Medulla oblongata (tissue), 1 donor: ENCODE results near the gene HSP90B1.

Experiments used
- DNase-seq: peaks from one replicate; pipeline ENCODE4 v3.0.0-alpha.2; 2015; ENCODE audit errors: extremely low spot score

The HSP90B1 gene

GRCh38 chr12:103930034-103930786 lies at the start of gene HSP90B1:
HSP90B1 (plus strand) TSS chr12:103930410; CDS start chr12:103930516, 106 bp downstream.
- DNase-seq, result peak; percentile 100

- no peak for DNase-seq
These were observed 48.9 kb upstream of the HSP90B1 start for GRCh38 chr12:103881261-103881660.

- no peak for DNase-seq
These were observed 47.2 kb upstream of the HSP90B1 start for GRCh38 chr12:103882861-103883596.

- no peak for DNase-seq
These were observed 46.3 kb upstream of the HSP90B1 start for GRCh38 chr12:103883908-103884307.

GRCh38 chr12:103884316-103884715 lies 45.9 kb upstream of the HSP90B1 start:
- DNase-seq, result peak; percentile 40

- no peak for DNase-seq
These were observed 43.9 kb upstream of the HSP90B1 start for GRCh38 chr12:103886195-103886797.

- no peak for DNase-seq
These were observed 42.5 kb upstream of the HSP90B1 start for GRCh38 chr12:103887738-103888137.

GRCh38 chr12:103897316-103897715 lies 32.9 kb upstream of the HSP90B1 start:
- DNase-seq, result no peak

- no peak for DNase-seq
These were observed 28.6 kb upstream of the HSP90B1 start for GRCh38 chr12:103901518-103902173.

- DNase-seq, result no peak
These were observed 26.2 kb upstream of the HSP90B1 start for GRCh38 chr12:103903993-103904392.

- DNase-seq, result no peak
These were observed 24.4 kb upstream of the HSP90B1 start for GRCh38 chr12:103905730-103906349.

GRCh38 chr12:103908246-103908541 lies 22.0 kb upstream of the HSP90B1 start:
- DNase-seq, result no peak

GRCh38 chr12:103908877-103909276 lies 21.3 kb upstream of the HSP90B1 start:
- no peak for DNase-seq

GRCh38 chr12:103909811-103910210 lies 20.4 kb upstream of the HSP90B1 start:
- DNase-seq, result no peak

GRCh38 chr12:103912069-103912468 lies 18.1 kb upstream of the HSP90B1 start:
- no peak for DNase-seq

- no peak for DNase-seq
These were observed 17.1 kb upstream of the HSP90B1 start for GRCh38 chr12:103913100-103913499.

GRCh38 chr12:103915306-103915705 lies 14.9 kb upstream of the HSP90B1 start:
- DNase-seq, result no peak

- DNase-seq, result no peak
These were observed 12.3 kb upstream of the HSP90B1 start for GRCh38 chr12:103917873-103918272.

- DNase-seq, result no peak
These were observed 5.2 kb upstream of the HSP90B1 start for GRCh38 chr12:103924761-103925641.

GRCh38 chr12:103928682-103929045 lies 1.5 kb upstream of the HSP90B1 start:
- peak; percentile 57 for DNase-seq
